Epithelial cell of proximal tubule (primary cell): Measurements from ENCODE around the gene TPO. TPM values are rescaled to one million over a fixed set of nuclear protein-coding genes. Genes with fewer than 3 reads are reported as not detected.

ENCODE experiments used
- DNase-seq: peaks from one replicate; pipeline ENCODE4 v3.0.0-alpha.2; 2011; ENCODE audit warnings: low read depth
- H3K4me3 ChIP-seq: 2 replicates; pipeline ENCODE4 v1.5.1; 2011; ENCODE audit warnings: low read depth, mild to moderate bottlenecking, low read length
- CTCF ChIP-seq: conservative IDR thresholded peaks from 2 replicates; pipeline ENCODE4 v1.5.1; 2012; ENCODE audit warnings: low read depth, mild to moderate bottlenecking, low read length
- total RNA-seq: library from RNA; depleted of rRNA; stranded (reverse); fragments of >200 nt; gene quantifications from 2 replicates; pipeline ENCODE4 v1.2.3, GENCODE V29; 2015

Gene TPO
- total RNA-seq, 1 donor from 2014 or later, result not detected

GRCh38 chr2:1481406-1482252 lies 68.4 kb downstream of the TPO start:
- no peak for TF ChIP-seq CTCF
- H3K4me3 ChIP-seq, result no peak overlapping the region
- DNase-seq, result no peak

- no peak for DNase-seq
- no peak for TF ChIP-seq CTCF
- no peak overlapping the region for H3K4me3 ChIP-seq
Measured at GRCh38 chr2:1482253-1482675, 69.0 kb downstream of the TPO start.

- DNase-seq, result no peak
- no peak overlapping the region for H3K4me3 ChIP-seq
- TF ChIP-seq CTCF, result no peak
Measured at GRCh38 chr2:1482981-1483380, 69.7 kb downstream of the TPO start.

DNA sequence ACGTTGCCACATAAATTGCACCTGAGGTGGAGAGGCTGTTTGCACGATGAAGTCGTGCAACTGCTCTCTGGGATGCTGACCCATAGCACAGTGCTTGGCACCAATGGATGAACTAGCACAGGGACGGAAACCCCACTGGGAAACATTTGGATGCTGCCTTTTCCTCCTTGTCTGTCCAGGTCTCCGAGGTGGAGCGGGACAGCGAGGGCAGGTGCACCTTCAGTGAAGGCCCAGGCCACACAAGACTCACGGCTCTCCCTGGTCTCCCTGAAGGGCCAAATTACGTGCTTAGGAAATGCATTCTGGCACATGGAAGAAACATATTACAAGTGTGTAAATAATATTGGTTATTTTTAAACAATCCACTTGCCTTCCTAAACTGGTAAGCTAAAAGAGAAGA lies 70.3 kb downstream of the TPO start:
- no peak for TF ChIP-seq CTCF
- DNase-seq, result no peak
- no peak overlapping the region for H3K4me3 ChIP-seq

DNA sequence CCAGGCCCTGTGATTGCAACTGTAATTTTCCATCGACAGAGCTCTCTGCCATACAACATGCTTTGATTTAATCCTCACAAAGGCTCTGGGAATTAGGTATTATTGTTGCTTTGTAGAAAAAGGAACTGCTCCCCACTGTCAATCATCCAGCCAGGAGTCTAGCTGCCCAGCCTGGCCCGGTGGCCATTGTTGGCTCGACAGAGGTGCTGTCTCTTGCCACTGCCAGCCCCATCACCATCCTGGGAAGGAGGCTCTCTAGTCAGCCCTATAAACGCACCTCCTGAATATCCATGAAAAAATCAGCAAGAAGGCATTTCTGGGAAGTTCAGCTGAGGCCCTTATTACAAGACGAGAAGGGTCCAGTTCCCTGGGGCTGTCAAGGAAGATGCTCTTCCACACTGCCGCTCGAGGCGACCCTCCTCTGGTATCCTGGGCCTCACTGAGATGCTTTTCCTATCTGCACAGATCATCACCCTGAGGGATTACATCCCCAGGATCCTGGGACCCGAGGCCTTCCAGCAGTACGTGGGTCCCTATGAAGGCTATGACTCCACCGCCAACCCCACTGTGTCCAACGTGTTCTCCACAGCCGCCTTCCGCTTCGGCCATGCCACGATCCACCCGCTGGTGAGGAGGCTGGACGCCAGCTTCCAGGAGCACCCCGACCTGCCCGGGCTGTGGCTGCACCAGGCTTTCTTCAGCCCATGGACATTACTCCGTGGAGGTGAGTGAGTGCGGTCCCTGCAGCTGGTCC lies 71.0 kb downstream of the TPO start:
- DNase-seq, result no peak
- H3K4me3 ChIP-seq, result no peak overlapping the region
- no peak for TF ChIP-seq CTCF

DNA sequence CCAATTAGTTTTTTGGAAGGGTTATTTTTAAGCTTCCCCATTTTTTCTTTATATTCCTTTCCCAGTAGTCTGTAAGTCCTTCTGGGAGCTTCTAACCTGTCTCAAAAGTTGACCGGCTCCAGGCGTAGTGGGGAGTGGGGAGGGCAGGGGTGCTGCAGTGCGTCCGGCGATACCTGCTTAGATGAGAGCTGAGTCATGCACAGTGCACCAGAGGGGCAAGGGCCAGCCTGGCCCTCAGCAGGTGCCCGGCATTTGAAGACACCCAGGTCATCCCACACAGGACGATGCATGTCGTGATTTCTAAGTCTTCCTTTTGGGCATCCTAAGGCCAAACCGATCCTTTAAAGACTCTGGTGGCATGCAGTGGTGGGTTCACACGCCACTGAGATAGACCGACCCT lies 73.4 kb downstream of the TPO start:
- no peak overlapping the region for H3K4me3 ChIP-seq
- DNase-seq, result no peak
- TF ChIP-seq CTCF, result no peak
